AG10803 (cell line): ENCODE measurements around the gene SAMD13.

ENCODE experiments used
- DNase-seq: peaks from one replicate; pipeline ENCODE4 v3.0.0; 2010; ENCODE audit warnings: low read depth
- H3K4me3 ChIP-seq: 2 replicates; pipeline ENCODE4 v1.5.1; 2011; ENCODE audit warnings: mild to moderate bottlenecking, low read length, control low read depth
- CTCF ChIP-seq: conservative IDR thresholded peaks from 2 replicates; pipeline ENCODE4 v1.5.1; 2011; ENCODE audit warnings: mild to moderate bottlenecking, low read length, control low read depth, inconsistent platforms

The SAMD13 gene

GRCh38 chr1:84379917-84380180 lies 78.3 kb downstream of the SAMD13 start:
- no peak for DNase-seq
- no peak for TF ChIP-seq CTCF
- H3K4me3 ChIP-seq = no peak overlapping the region

- DNase-seq = no peak
Observed at GRCh38 chr1:84382127-84382526, 80.6 kb downstream of the SAMD13 start.

GRCh38 chr1:84385347-84385746 lies 83.8 kb downstream of the SAMD13 start:
- no peak for DNase-seq
- TF ChIP-seq CTCF = no peak
- H3K4me3 ChIP-seq = no peak overlapping the region

More at GRCh38 chr1:84382127-84382526, 80.6 kb downstream of the SAMD13 start:
- no peak overlapping the region for H3K4me3 ChIP-seq
- TF ChIP-seq CTCF = no peak

- H3K4me3 ChIP-seq = no peak overlapping the region
- no peak for DNase-seq
- TF ChIP-seq CTCF = no peak
Observed at GRCh38 chr1:84386716-84387479, 85.4 kb downstream of the SAMD13 start.

- H3K4me3 ChIP-seq = no peak overlapping the region
- DNase-seq = no peak
- TF ChIP-seq CTCF = peak; percentile 35
Observed at GRCh38 chr1:84387480-84388163, 86.1 kb downstream of the SAMD13 start.

- H3K4me3 ChIP-seq = no peak overlapping the region
- TF ChIP-seq CTCF = no peak
- DNase-seq = no peak
Observed at GRCh38 chr1:84390226-84390625, 88.7 kb downstream of the SAMD13 start.
